T1000 (cell line): ENCODE data around the gene NR5A2.

Source experiments
- DNase-seq: peaks from one replicate; lab custom pipeline; 2025; ENCODE audit warnings: mixed read lengths; lab: John Stamatoyannopoulos, UW

Gene NR5A2

GRCh38 chr1:200073286-200073637 is 45.8 kb downstream of the NR5A2 start:
- DNase-seq = no peak

GRCh38 chr1:200075522-200075921 is 48.0 kb downstream of the NR5A2 start:
- DNase-seq = no peak

GRCh38 chr1:200075938-200076546 is 48.5 kb downstream of the NR5A2 start:
- no peak for DNase-seq

- DNase-seq = no peak
Measured at GRCh38 chr1:200079232-200079940, 51.9 kb downstream of the NR5A2 start.

GRCh38 chr1:200081151-200081968 is 53.9 kb downstream of the NR5A2 start:
- DNase-seq = no peak

GRCh38 chr1:200081969-200082245 is 54.4 kb downstream of the NR5A2 start:
- DNase-seq = no peak

- no peak for DNase-seq
Measured at GRCh38 chr1:200082329-200082728, 54.8 kb downstream of the NR5A2 start.

- DNase-seq = no peak
Measured at GRCh38 chr1:200090252-200091159, 63.0 kb downstream of the NR5A2 start.

GRCh38 chr1:200095057-200095577 is 67.6 kb downstream of the NR5A2 start:
- DNase-seq = no peak

- DNase-seq = no peak
Measured at GRCh38 chr1:200096774-200097173, 69.3 kb downstream of the NR5A2 start.

GRCh38 chr1:200099040-200099439 is 71.5 kb downstream of the NR5A2 start:
- DNase-seq = no peak

- no peak for DNase-seq
Measured at GRCh38 chr1:200103966-200104583, 76.6 kb downstream of the NR5A2 start.

GRCh38 chr1:200107004-200107470 is 79.5 kb downstream of the NR5A2 start:
- DNase-seq = no peak

- DNase-seq = no peak
Measured at GRCh38 chr1:200108659-200109058, 81.1 kb downstream of the NR5A2 start.

GRCh38 chr1:200112290-200112689 is 84.8 kb downstream of the NR5A2 start:
- DNase-seq = no peak

- DNase-seq = no peak
Measured at GRCh38 chr1:200115532-200115931, 88.0 kb downstream of the NR5A2 start.

- DNase-seq = no peak
Measured at GRCh38 chr1:200116324-200116723, 88.8 kb downstream of the NR5A2 start.

GRCh38 chr1:200118779-200119505 is 91.4 kb downstream of the NR5A2 start:
- DNase-seq = no peak

GRCh38 chr1:200121421-200121820 is 93.9 kb downstream of the NR5A2 start:
- no peak for DNase-seq

GRCh38 chr1:200124309-200124708 is 96.8 kb downstream of the NR5A2 start:
- no peak for DNase-seq

GRCh38 chr1:200128081-200128480 is 100.6 kb downstream of the NR5A2 start:
- no peak for DNase-seq
